ENCODE data around the gene BLNK. TPM values are rescaled to one million over a fixed set of nuclear protein-coding genes. Genes with fewer than 3 reads are reported as not detected.
"Not testable (repeated sequence)": the region's sequence is repeated elsewhere in the genome, so short reads cannot be mapped to it uniquely, and the experiment has no call there.

The BLNK gene
- total RNA-seq, 6 experiments from 2014 or later: 9.9 to 47.7 (median 20.9) TPM

GRCh38 chr10:96208946-96209345, 62.4 kb downstream of the BLNK start:
- no peak for DNase-seq
- Histone ChIP-seq H3K4me1 (peaks cover 0 to under 1% (median 0%) of the 10 kb centered on the region in 4 donors), H3K36me3 (peaks cover 0 to 57% (median 19%) of the 10 kb centered on the region in 4 donors), H3K4me3 (no peak overlapping the region), H3K27me3 (no peaks in the 10 kb centered on the region), H3K27ac (no peak overlapping the region), H3K9me3 (no peaks in the 10 kb centered on the region)
- no peak for ATAC-seq
- no peak for TF ChIP-seq CTCF (IDR thresholded peaks at IDR 0.05)
- no peak for TF ChIP-seq POLR2A (IDR thresholded peaks at IDR 0.05)
- intact Hi-C loops (cut with DNase I): no loop called here
- WGBS (ENCODE audit: insufficient coverage, low coverage, low lambda C conversion rate, missing lambda C conversion rate): 65% methylated on average over 5 of the region's 5 CpGs

GRCh38 chr10:96208271-96208670, 63.1 kb downstream of the BLNK start:
- TF ChIP-seq CTCF (IDR thresholded peaks at IDR 0.05) (no peak), POLR2A (IDR thresholded peaks at IDR 0.05) (no peak)
- Histone ChIP-seq H3K36me3 (peaks cover 0 to 54% (median 20%) of the 10 kb centered on the region in 4 donors), H3K9me3 (no peaks in the 10 kb centered on the region), H3K27ac (no peak overlapping the region), H3K4me1 (peaks cover 0 to 2% (median 0%) of the 10 kb centered on the region in 4 donors), H3K27me3 (no peaks in the 10 kb centered on the region), H3K4me3 (no peak overlapping the region)
- DNase-seq: no peak
- intact Hi-C loops (cut with DNase I): no loop called here
- 78% methylated on average over 2 of the region's 2 CpGs for WGBS (ENCODE audit: insufficient coverage, low coverage, low lambda C conversion rate, missing lambda C conversion rate)
- no peak for ATAC-seq

- DNase-seq: no peak
- Histone ChIP-seq H3K27ac (no peak overlapping the region), H3K27me3 (no peaks in the 10 kb centered on the region), H3K9me3 (no peaks in the 10 kb centered on the region), H3K4me1 (peaks cover 0 to 2% (median 0%) of the 10 kb centered on the region in 4 donors), H3K4me3 (no peak overlapping the region), H3K36me3 (peaks cover 0 to 74% (median 26%) of the 10 kb centered on the region in 4 donors)
- no peak for TF ChIP-seq POLR2A (IDR thresholded peaks at IDR 0.05)
- TF ChIP-seq CTCF (IDR thresholded peaks at IDR 0.05): no peak
- no peak for ATAC-seq
- intact Hi-C loops (cut with DNase I): no loop called here
- 82% methylated on average over 1 of the region's 1 CpG for WGBS (ENCODE audit: insufficient coverage, low coverage, low lambda C conversion rate, missing lambda C conversion rate)
Observed at GRCh38 chr10:96205580-96205979, 65.8 kb downstream of the BLNK start.

DNA sequence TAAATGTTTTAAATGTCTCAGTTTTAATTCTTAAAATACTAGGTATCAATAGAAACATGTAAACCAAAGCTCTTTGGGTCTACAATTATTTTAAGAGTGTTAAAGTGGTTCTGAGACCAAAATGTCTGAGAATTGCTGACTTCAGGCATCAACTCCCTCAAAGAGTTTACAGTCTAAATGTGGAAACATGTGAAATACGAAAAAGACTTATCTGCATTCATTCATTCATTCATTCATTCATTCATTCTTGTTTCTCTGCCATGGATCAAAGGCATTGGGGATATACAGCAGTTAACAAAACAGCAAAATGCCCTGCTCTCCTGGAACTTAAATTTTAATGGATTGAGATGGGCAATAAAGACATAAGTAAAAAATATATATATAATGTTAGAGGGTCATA, 69.8 kb downstream of the BLNK start:
- Histone ChIP-seq H3K9me3 (no peaks in the 10 kb centered on the region), H3K4me1 (peaks cover 0 to 2% (median 0%) of the 10 kb centered on the region in 4 donors), H3K27ac (no peak overlapping the region), H3K4me3 (no peak overlapping the region), H3K36me3 (peaks cover 0 to 60% (median 30%) of the 10 kb centered on the region in 4 donors), H3K27me3 (no peaks in the 10 kb centered on the region)
- ATAC-seq: no peak
- WGBS (ENCODE audit: insufficient coverage, low coverage, low lambda C conversion rate, missing lambda C conversion rate): 85% methylated on average over 1 of the region's 1 CpG
- intact Hi-C loops (cut with DNase I): no loop called here
- TF ChIP-seq CTCF (IDR thresholded peaks at IDR 0.05) (no peak), POLR2A (IDR thresholded peaks at IDR 0.05) (no peak)
- no peak for DNase-seq

- H3K27me3 ChIP-seq; intact Hi-C loops (cut with DNase I); H3K4me3 ChIP-seq; H3K9me3 ChIP-seq; ATAC-seq; H3K36me3 ChIP-seq; DNase-seq; H3K27ac ChIP-seq; H3K4me1 ChIP-seq: not testable (repeated sequence)
- 60% methylated on average over 1 of the region's 1 CpG for WGBS (ENCODE audit: insufficient coverage, low coverage, low lambda C conversion rate, missing lambda C conversion rate)
Observed at GRCh38 chr10:96189505-96189904, 81.9 kb downstream of the BLNK start.
